Lower leg skin (tissue), 4 donors: Measurements from ENCODE around the gene SPAG9. TPM values are rescaled to one million over a fixed set of nuclear protein-coding genes. Genes with fewer than 3 reads are reported as not detected.

Experiments
- DNase-seq, 2 donors: peaks; one replicate each; pipeline ENCODE4 v3.0.0-alpha.2; 2019; ENCODE audit warnings: low spot score in 2 of 2
- H3K4me3 ChIP-seq: fragments of 200-600 bp; sonication (generic); 2 replicates; pipeline ENCODE4 v1.5.1; 2017; ENCODE audit warnings: mild to moderate bottlenecking, low read depth; ENCODE audit not compliant: poor library complexity, severe bottlenecking
- CTCF ChIP-seq, 3 donors: fragments of 450-650 bp; IDR thresholded peaks; one replicate each; pipeline ENCODE4 v1.5.1; 2016; ENCODE audit warnings: antibody characterized with exemption in 3 of 3, mild to moderate bottlenecking in 3 of 3, moderate library complexity in 2 of 3
- POLR2A ChIP-seq, 2 donors: fragments of 450-650 bp; IDR thresholded peaks; one replicate each; pipeline ENCODE4 v1.6.1; 2016 to 2017; ENCODE audit warnings: antibody characterized with exemption in 2 of 2, mild to moderate bottlenecking in 1 of 2, moderate library complexity in 1 of 2
- WGBS, 2 donors: methylation state at CpG; one replicate each; pipeline ENCODE4 v1.1.5; 2018; 5-methylcytosine and 5-hydroxymethylcytosine counted together
- intact Hi-C: fragments of 100-400 bp; cut with DNase I; formaldehyde crosslinking; loops from one replicate; pipeline ENCODE4 v1.15.0; 2023; ENCODE audit warnings: low total_unique reads
- total RNA-seq, 4 donors: library from RNA; depleted of rRNA; stranded (reverse); fragments of >200 nt; gene quantifications; one replicate each; pipeline ENCODE4 v1.1.0, GENCODE V29; 2016

The SPAG9 gene
- total RNA-seq, 4 donors from 2014 or later: 63.7 to 106 (median 69.3) TPM

DNA sequence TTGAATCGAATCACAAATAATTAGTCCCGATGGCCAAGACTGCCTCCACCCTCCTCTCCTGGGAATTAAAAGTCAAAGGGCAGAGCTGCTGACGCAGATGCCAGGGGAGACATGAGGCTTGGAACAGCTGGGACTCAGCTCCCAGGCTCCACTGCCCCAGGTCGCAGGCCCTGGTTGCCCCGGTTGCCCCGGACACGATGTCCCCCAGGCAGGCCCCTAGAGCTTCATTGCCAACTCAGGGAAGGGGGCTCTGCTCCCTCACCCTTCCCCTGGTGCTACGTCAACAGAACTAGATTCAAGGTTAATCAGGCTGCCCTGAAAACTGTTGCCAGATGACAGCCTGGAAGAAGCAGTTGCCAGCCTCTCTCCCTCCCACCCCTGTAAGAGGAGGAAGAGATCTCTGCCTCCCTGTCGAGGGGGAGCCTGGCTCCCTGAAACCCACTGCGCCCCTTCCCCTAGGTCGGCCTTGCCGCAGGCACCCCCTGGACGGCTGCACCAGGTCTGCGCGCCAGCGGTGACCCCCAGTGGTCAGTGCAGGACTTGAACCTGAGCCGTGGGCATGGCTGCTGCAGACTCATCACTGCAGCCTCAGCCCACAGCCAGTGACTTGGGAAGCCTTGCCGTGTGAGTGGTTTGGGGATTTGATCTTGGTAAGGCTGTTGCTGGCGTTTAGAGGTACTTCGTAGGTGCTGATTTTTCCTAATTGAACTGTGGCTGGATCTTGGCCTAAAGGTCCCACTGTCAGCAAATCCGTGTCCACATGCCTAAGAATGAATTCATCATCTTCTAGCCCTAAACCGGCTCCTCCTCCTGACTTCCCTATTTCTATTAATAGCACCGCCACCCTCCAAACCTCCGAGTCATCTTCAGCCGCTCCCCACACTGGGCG lies 170.4 kb downstream of the SPAG9 start:
- H3K4me3 ChIP-seq: no peak overlapping the region
- intact Hi-C loops: loop anchor here (5.0 kb wide), 2 partner anchors 83 to 98 kb away; partner anchors contain the start of gene TOB1
- 4 to 17% methylated on average over 18 to 24 of the region's 26 CpGs for WGBS, 2 donors
- peak; percentile 90 to 93 for DNase-seq
- TF ChIP-seq POLR2A (IDR thresholded peaks at IDR 0.05) (no peak), CTCF (IDR thresholded peaks at IDR 0.05) (no peak)

DNA sequence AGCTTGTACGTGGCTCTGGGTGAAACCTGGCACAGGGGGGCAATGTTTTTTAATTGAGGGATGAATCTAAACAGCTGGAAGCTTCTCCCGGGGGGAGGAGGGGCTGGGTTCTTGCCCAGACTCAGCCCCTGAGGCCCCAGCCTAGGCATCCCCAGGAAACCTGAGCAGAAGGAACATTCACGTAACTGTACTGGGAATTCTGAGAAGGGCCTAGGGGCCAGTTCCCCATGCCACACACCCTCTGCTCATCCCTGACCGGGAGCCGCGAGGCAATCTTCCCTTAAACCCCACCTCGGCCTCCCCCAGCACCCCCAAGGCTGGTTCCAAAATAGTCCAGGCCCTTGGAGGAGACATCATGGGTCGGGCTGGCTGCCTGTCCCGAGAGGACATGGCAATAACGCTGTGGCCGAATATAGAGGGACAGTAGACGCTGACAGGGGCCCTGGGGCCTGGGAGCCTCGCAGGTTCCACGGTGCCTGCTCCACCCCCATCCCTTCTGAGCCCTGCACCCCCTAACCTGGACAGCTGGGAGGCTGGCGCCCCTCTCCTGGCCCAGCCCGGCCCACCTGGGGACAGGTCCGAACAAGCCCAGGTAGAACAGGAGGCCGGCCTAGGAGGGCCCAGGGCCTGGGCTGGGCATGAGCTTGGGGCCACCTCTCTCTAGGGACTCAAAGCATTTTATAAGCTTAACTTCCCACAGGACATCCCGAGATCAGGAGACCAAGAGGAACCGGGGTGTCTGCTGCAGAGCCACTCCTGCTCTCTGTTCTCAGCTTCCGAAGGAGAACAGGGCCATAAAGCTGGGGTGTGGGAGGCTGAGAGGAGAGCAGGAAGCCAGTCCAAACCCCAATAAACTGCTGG lies 171.3 kb downstream of the SPAG9 start:
- no peak overlapping the region for H3K4me3 ChIP-seq
- intact Hi-C loops: no loop called here
- DNase-seq: peak in 1 of 2 donors; percentile 88
- TF ChIP-seq POLR2A (IDR thresholded peaks at IDR 0.05): no peak
- no peak for TF ChIP-seq CTCF (IDR thresholded peaks at IDR 0.05)
- WGBS, 2 donors: 51 to 77% methylated on average over 18 to 20 of the region's 21 CpGs

GRCh38 chr17:50948711-50949110 lies 172.0 kb downstream of the SPAG9 start:
- no peak overlapping the region for H3K4me3 ChIP-seq
- 93 to 95% methylated on average over 13 of the region's 13 CpGs for WGBS, 2 donors
- DNase-seq: no peak
- TF ChIP-seq POLR2A (IDR thresholded peaks at IDR 0.05) (no peak), CTCF (IDR thresholded peaks at IDR 0.05) (no peak)
- intact Hi-C loops: no loop called here

- no peak overlapping the region for H3K4me3 ChIP-seq
- intact Hi-C loops: no loop called here
- peak; percentile 47 to 92 for DNase-seq
- WGBS, 2 donors: 60 to 70% methylated on average over 15 of the region's 15 CpGs
- TF ChIP-seq POLR2A (IDR thresholded peaks at IDR 0.05) (no peak), CTCF (IDR thresholded peaks at IDR 0.05) (no peak)
Observed at GRCh38 chr17:50947782-50948543, 172.7 kb downstream of the SPAG9 start.
